Measurements from ENCODE around the gene TGFBRAP1. TPM values are rescaled to one million over a fixed set of nuclear protein-coding genes. Genes with fewer than 3 reads are reported as not detected.
A peak's percentile ranks its signal among the peaks of the same experiment; 100 is the strongest.

The TGFBRAP1 gene
- total and polyA plus RNA-seq, 2 donors from 2014 or later: 6.7 to 25.8 TPM

DNA sequence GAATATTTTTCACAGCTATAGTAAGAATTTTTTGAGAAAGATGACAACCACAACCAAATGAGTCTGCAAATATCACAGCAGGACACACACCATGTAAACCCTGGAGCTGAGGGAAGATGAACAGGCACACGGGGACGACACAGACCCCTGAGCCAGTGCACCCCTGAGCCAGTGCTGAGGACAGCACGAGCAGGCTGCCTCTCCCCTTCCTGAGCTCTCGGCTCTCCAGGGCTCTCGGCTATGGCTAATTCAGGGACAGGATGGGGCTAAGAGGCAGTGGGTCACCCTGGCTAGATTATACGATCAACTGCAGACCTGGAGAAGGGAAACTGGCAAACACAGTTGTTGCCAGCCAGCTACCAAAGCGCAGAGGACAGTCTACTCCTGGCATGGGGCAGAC, 41.4 kb downstream of the TGFBRAP1 start:
- intact Hi-C loops (cut with DNase I): no loop called here
- peaks cover 0 to 18% (median 16%) of the 10 kb centered on the region in 3 donors for H3K36me3 ChIP-seq (ENCODE audit: control insufficient read depth in 2 of 3, insufficient read depth in 3 of 3, low read length in 3 of 3)
- no peak overlapping the region for H3K4me3 ChIP-seq (ENCODE audit: low read length in 3 of 3)
- FAIRE-seq: no peak
- DNase-seq: no peak
- no peaks in the 10 kb centered on the region for H3K4me1 ChIP-seq (ENCODE audit: control insufficient read depth in 2 of 3, insufficient read depth in 2 of 3, low read depth in 1 of 3, low read length in 3 of 3)
- H3K27ac ChIP-seq (ENCODE audit: low read depth in 2 of 2, low read length in 2 of 2): no peak overlapping the region
- no peaks in the 10 kb centered on the region for H3K27me3 ChIP-seq (ENCODE audit: control insufficient read depth, insufficient read depth, low read length)
- no peak overlapping the region for H3K9ac ChIP-seq (ENCODE audit: low read length in 3 of 3)
- TF ChIP-seq, protein P1, sequence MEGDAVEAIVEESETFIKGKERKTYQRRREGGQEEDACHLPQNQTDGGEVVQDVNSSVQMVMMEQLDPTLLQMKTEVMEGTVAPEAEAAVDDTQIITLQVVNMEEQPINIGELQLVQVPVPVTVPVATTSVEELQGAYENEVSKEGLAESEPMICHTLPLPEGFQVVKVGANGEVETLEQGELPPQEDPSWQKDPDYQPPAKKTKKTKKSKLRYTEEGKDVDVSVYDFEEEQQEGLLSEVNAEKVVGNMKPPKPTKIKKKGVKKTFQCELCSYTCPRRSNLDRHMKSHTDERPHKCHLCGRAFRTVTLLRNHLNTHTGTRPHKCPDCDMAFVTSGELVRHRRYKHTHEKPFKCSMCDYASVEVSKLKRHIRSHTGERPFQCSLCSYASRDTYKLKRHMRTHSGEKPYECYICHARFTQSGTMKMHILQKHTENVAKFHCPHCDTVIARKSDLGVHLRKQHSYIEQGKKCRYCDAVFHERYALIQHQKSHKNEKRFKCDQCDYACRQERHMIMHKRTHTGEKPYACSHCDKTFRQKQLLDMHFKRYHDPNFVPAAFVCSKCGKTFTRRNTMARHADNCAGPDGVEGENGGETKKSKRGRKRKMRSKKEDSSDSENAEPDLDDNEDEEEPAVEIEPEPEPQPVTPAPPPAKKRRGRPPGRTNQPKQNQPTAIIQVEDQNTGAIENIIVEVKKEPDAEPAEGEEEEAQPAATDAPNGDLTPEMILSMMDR (IDR thresholded peaks at IDR 0.05; ENCODE audit: borderline replicate concordance, extremely low read depth, insufficient read depth): no peak
- no peaks in the 10 kb centered on the region for H3K9me3 ChIP-seq (ENCODE audit: control insufficient read depth in 2 of 3, insufficient read depth in 1 of 3, low read length in 3 of 3)

- FAIRE-seq: no peak
- TF ChIP-seq, protein P1 (IDR thresholded peaks at IDR 0.05; ENCODE audit: borderline replicate concordance, extremely low read depth, insufficient read depth): peak; percentile 14
- Histone ChIP-seq H3K4me1 (ENCODE audit: control insufficient read depth in 2 of 3, insufficient read depth in 2 of 3, low read depth in 1 of 3, low read length in 3 of 3) (no peaks in the 10 kb centered on the region), H3K36me3 (ENCODE audit: control insufficient read depth in 2 of 3, insufficient read depth in 3 of 3, low read length in 3 of 3) (peaks cover 0 to 20% (median 18%) of the 10 kb centered on the region in 3 donors), H3K9ac (ENCODE audit: low read length in 3 of 3) (no peak overlapping the region), H3K27me3 (ENCODE audit: control insufficient read depth, insufficient read depth, low read length) (no peaks in the 10 kb centered on the region), H3K4me3 (ENCODE audit: low read length in 3 of 3) (no peak overlapping the region), H3K27ac (ENCODE audit: low read depth in 2 of 2, low read length in 2 of 2) (no peak overlapping the region), H3K9me3 (ENCODE audit: control insufficient read depth in 2 of 3, insufficient read depth in 1 of 3, low read length in 3 of 3) (no peaks in the 10 kb centered on the region)
- intact Hi-C loops (cut with DNase I): no loop called here
- peak in 1 of 5 donors; percentile 28 for DNase-seq
Measured at GRCh38 chr2:105287692-105288091, 41.8 kb downstream of the TGFBRAP1 start.

DNA sequence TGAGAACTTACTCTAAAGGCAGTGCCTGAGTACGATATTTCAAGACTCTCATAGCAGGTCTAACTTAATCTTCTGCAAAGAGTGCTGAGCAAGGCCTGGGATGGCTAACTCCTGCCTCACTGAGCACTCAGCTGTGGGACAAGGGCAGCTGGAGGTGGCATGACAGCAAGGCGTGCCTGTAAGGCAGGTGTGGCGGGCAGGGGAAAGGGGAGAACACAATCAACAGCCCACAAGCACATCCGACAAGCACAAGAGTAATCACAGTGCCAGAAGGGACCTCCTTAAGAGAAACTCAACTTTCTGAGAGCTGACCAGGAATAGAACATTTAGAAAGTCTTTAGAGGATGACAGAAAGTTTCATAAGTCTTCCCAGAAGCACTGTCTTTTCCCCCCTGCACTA, 46.0 kb downstream of the TGFBRAP1 start:
- Histone ChIP-seq H3K4me1 (ENCODE audit: control insufficient read depth in 2 of 3, insufficient read depth in 2 of 3, low read depth in 1 of 3, low read length in 3 of 3) (no peaks in the 10 kb centered on the region), H3K4me3 (ENCODE audit: low read length in 3 of 3) (no peak overlapping the region), H3K9me3 (ENCODE audit: control insufficient read depth in 2 of 3, insufficient read depth in 1 of 3, low read length in 3 of 3) (no peaks in the 10 kb centered on the region), H3K36me3 (ENCODE audit: control insufficient read depth in 2 of 3, insufficient read depth in 3 of 3, low read length in 3 of 3) (peaks cover 2 to 27% (median 24%) of the 10 kb centered on the region in 3 donors), H3K27me3 (ENCODE audit: control insufficient read depth, insufficient read depth, low read length) (no peaks in the 10 kb centered on the region), H3K27ac (ENCODE audit: low read depth in 2 of 2, low read length in 2 of 2) (no peak overlapping the region), H3K9ac (ENCODE audit: low read length in 3 of 3) (no peak overlapping the region)
- FAIRE-seq (no peak), DNase-seq (no peak)
- intact Hi-C loops (cut with DNase I): no loop called here
- TF ChIP-seq, protein P1 (IDR thresholded peaks at IDR 0.05; ENCODE audit: borderline replicate concordance, extremely low read depth, insufficient read depth): no peak

DNA sequence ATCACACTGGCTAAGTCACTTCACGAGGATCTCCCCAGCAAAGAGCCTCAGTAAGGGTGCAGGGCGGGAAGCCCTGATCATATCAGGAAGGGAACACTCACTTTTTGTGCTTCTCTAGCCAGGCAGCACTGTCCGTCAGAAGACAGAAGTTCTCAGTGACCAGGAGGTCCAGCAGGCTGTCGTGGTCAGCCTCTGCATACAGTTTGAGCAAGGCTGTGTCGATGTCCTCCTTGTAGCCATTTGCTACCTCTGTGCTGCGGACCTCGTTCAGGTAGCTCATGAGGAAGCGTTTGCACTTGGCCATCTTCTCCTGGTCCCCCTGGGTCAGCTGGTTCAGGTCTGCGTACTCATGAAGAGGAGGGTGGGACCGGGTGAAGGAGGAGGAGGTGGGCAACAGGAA, 49.3 kb downstream of the TGFBRAP1 start:
- no peaks in the 10 kb centered on the region for H3K4me1 ChIP-seq (ENCODE audit: control insufficient read depth in 2 of 3, insufficient read depth in 2 of 3, low read depth in 1 of 3, low read length in 3 of 3)
- no peak overlapping the region for H3K4me3 ChIP-seq (ENCODE audit: low read length in 3 of 3)
- TF ChIP-seq, protein P1 (IDR thresholded peaks at IDR 0.05; ENCODE audit: borderline replicate concordance, extremely low read depth, insufficient read depth): no peak
- intact Hi-C loops (cut with DNase I): no loop called here
- H3K9me3 ChIP-seq (ENCODE audit: control insufficient read depth in 2 of 3, insufficient read depth in 1 of 3, low read length in 3 of 3): no peaks in the 10 kb centered on the region
- FAIRE-seq (no peak), DNase-seq (no peak)
- H3K36me3 ChIP-seq (ENCODE audit: control insufficient read depth in 2 of 3, insufficient read depth in 3 of 3, low read length in 3 of 3): peaks cover 2 to 49% (median 32%) of the 10 kb centered on the region in 3 donors
- no peak overlapping the region for H3K9ac ChIP-seq (ENCODE audit: low read length in 3 of 3)
- H3K27ac ChIP-seq (ENCODE audit: low read depth in 2 of 2, low read length in 2 of 2): no peak overlapping the region
- no peaks in the 10 kb centered on the region for H3K27me3 ChIP-seq (ENCODE audit: control insufficient read depth, insufficient read depth, low read length)
